Coronary artery (tissue), 2 donors: ENCODE measurements around the gene MGAT4B.
A peak's percentile ranks its signal among the peaks of the same experiment; 100 is the strongest.

ENCODE experiments used
- DNase-seq: peaks from one replicate; pipeline ENCODE4 v3.0.0-alpha.2; 2017; ENCODE audit warnings: low spot score
- H3K27ac ChIP-seq, 2 donors: fragments of 200-600 bp; sonication (generic); one replicate each; pipeline ENCODE4 v1.5.1; 2016 to 2019
- H3K4me3 ChIP-seq: fragments of 200-600 bp; sonication (generic); 2 replicates; pipeline ENCODE4 v1.5.1; 2016; ENCODE audit warnings: mild to moderate bottlenecking, moderate library complexity
- CTCF ChIP-seq: fragments of 200-600 bp; sonication (generic); IDR thresholded peaks from one replicate; pipeline ENCODE4 v1.5.1; 2019; ENCODE audit warnings: antibody characterized with exemption

MGAT4B gene

GRCh38 chr5:179833056-179833708 lies 26.5 kb upstream of the MGAT4B start:
- DNase-seq, result no peak
- no peak for TF ChIP-seq CTCF
- Histone ChIP-seq H3K4me3 (no peak overlapping the region), H3K27ac (no peak overlapping the region)

- no peak for DNase-seq
- no peak for TF ChIP-seq CTCF
- Histone ChIP-seq H3K4me3 (no peak overlapping the region), H3K27ac (no peak overlapping the region)
Observed at GRCh38 chr5:179832039-179832745, 25.5 kb upstream of the MGAT4B start.

GRCh38 chr5:179830818-179831468 lies 24.3 kb upstream of the MGAT4B start:
- no peak overlapping the region for H3K4me3 ChIP-seq
- no peak for TF ChIP-seq CTCF
- no peak overlapping the region for H3K27ac ChIP-seq
- no peak for DNase-seq

GRCh38 chr5:179829732-179830435 lies 23.2 kb upstream of the MGAT4B start:
- DNase-seq, result no peak
- no peak overlapping the region for H3K27ac ChIP-seq
- no peak for TF ChIP-seq CTCF
- no peak overlapping the region for H3K4me3 ChIP-seq

- Histone ChIP-seq H3K27ac (peak overlapping the region in 1 of 2 donors; percentile 9), H3K4me3 (no peak overlapping the region)
- no peak for TF ChIP-seq CTCF
- DNase-seq, result no peak
Observed at GRCh38 chr5:179828756-179829421, 22.2 kb upstream of the MGAT4B start.

GRCh38 chr5:179827680-179828079 lies 21.0 kb upstream of the MGAT4B start:
- Histone ChIP-seq H3K27ac (peak overlapping the region in 1 of 2 donors; percentile 17), H3K4me3 (no peak overlapping the region)
- DNase-seq, result no peak
- TF ChIP-seq CTCF, result no peak
